Measurements from ENCODE around the gene CARNS1. TPM values are rescaled to one million over a fixed set of nuclear protein-coding genes. Genes with fewer than 3 reads are reported as not detected.

Gene CARNS1
- total RNA-seq, 2 experiments from 2014 or later, result 9.9 to 10.0 TPM

DNA sequence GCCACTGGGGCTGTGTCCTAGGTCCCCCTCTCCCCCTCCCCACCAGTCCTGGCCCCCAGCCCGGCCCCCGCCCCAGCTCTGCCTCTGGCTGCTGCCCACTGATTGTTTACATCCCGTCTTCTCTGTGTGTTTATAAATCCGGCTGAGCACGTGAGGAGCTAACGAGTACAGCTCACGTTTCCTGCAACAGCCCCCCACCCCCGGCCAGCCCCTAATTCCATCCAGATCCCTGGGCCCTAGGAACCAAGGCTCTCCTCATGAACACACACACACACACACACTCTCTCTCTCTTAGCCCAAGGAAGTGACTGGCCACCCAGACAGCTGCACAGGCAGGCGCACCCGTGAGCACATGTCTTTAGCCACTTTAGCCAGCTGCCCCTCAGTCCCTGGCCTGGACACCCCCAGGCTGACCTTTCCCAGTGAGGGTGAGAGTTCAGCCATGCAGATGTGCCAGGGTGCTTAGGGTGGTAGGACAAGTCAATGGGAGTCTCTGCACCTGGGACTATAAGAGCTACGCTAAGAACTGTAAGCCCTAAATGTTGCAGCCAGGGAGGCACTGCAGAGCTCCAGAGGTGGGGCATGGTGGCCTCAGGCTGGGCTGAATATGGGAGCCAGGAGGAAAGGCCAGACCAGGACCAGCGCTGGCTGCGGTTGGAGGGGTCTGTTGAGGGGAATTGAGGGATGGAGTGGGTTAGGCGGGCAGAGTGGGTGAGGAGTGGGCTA lies 45.0 kb upstream of the CARNS1 start:
- Mint-ChIP-seq H3K4me1 (ENCODE audit: low read depth) (peaks cover 69% of the 10 kb centered on the region), H3K36me3 (ENCODE audit: low read depth) (peaks cover 5% of the 10 kb centered on the region), H3K27ac (peak overlapping the region; percentile 85), H3K27me3 (peaks cover 37% of the 10 kb centered on the region), H3K4me3 (peak overlapping the region; percentile 89), H3K9me3 (no peaks in the 10 kb centered on the region)
- Histone ChIP-seq H3K9me3 (ENCODE audit: control insufficient read depth in 1 of 2, insufficient read depth in 1 of 2, low read length in 2 of 2) (no peaks in the 10 kb centered on the region), H3K36me3 (ENCODE audit: insufficient read depth, low read length) (no peaks in the 10 kb centered on the region), H3K27me3 (ENCODE audit: control insufficient read depth in 1 of 2, insufficient read depth in 2 of 2, low read length in 2 of 2) (peaks cover 0 to 12% of the 10 kb centered on the region in 2 experiments), H3K4me1 (ENCODE audit: insufficient read depth, low read length) (peaks cover 86% of the 10 kb centered on the region), H3K27ac (ENCODE audit: low read depth in 1 of 2, low read length in 2 of 2) (no peak overlapping the region), H3K4me3 (ENCODE audit: low read length) (no peak overlapping the region)
- ChIA-PET POLR2A (interaction anchor here (0.7 to 8.2 kb wide), 8 partner anchors 8 to 99 kb away, joined by 3 to 81 read pairs (median 6); partner anchors contain the start of genes POLD4 and PPP1CA), CTCF (interaction anchor here (1.4 to 3.0 kb wide), 6 partner anchors 8 to 25 kb away, joined by 4 to 32 read pairs (median 10); partner anchors contain the start of gene POLD4)
- DNase-seq, result no peak
- TF ChIP-seq, protein P1, sequence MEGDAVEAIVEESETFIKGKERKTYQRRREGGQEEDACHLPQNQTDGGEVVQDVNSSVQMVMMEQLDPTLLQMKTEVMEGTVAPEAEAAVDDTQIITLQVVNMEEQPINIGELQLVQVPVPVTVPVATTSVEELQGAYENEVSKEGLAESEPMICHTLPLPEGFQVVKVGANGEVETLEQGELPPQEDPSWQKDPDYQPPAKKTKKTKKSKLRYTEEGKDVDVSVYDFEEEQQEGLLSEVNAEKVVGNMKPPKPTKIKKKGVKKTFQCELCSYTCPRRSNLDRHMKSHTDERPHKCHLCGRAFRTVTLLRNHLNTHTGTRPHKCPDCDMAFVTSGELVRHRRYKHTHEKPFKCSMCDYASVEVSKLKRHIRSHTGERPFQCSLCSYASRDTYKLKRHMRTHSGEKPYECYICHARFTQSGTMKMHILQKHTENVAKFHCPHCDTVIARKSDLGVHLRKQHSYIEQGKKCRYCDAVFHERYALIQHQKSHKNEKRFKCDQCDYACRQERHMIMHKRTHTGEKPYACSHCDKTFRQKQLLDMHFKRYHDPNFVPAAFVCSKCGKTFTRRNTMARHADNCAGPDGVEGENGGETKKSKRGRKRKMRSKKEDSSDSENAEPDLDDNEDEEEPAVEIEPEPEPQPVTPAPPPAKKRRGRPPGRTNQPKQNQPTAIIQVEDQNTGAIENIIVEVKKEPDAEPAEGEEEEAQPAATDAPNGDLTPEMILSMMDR (IDR thresholded peaks at IDR 0.05), result no peak
- intact Hi-C loops (cut with DNase I, micrococcal nuclease), result no loop called here
- ATAC-seq (ENCODE audit: poor library complexity), result no peak

DNA sequence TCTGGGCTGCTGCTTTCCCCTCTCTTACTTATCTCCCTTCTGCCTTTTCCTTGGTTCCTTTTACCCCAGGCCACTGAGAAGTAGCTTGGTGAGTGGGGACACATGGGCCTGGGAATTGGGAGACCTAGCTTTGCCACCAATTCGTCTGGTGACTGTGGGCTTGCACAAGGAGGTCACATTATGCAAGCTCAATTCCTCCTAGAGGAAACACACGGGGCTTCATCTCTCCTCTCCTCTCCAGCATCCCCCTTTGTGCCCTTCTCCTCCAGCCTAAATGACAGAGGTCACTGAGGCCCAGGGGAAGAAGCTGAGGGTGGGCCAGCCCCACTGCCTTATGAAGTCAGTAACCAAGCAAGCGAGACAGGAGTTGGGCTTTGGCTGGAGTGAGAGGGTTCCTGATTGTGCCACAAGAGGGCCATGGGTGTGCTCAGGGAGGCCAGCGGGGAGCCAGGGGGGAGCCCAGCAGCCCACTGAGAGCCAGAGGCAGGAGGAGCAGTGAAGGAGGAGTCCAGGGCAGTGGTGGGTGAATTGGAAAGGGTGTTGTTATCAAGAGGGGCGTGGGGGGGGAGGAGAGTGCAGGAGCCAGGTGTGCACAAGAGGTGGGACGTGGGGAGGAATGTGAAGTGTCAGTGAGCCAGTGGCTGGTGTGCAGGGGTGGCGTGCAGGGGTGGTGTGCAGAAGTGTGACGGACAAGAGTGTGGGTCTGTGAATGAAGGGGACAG lies 44.1 kb upstream of the CARNS1 start:
- H3K27me3 Mint-ChIP-seq, result peaks cover 33% of the 10 kb centered on the region
- peaks cover 5% of the 10 kb centered on the region for H3K36me3 Mint-ChIP-seq (ENCODE audit: low read depth)
- Histone ChIP-seq H3K9me3 (ENCODE audit: control insufficient read depth in 1 of 2, insufficient read depth in 1 of 2, low read length in 2 of 2) (no peaks in the 10 kb centered on the region), H3K27ac (ENCODE audit: low read depth in 1 of 2, low read length in 2 of 2) (no peak overlapping the region), H3K27me3 (ENCODE audit: control insufficient read depth in 1 of 2, insufficient read depth in 2 of 2, low read length in 2 of 2) (peaks cover 2 to 13% of the 10 kb centered on the region in 2 experiments), H3K36me3 (ENCODE audit: insufficient read depth, low read length) (no peaks in the 10 kb centered on the region), H3K4me1 (ENCODE audit: insufficient read depth, low read length) (peaks cover 84% of the 10 kb centered on the region), H3K4me3 (ENCODE audit: low read length) (peak overlapping the region; percentile 46)
- peak overlapping the region; percentile 94 for H3K4me3 Mint-ChIP-seq
- intact Hi-C loops (cut with DNase I, micrococcal nuclease), result no loop called here
- peak; percentile 12 for ATAC-seq (ENCODE audit: poor library complexity)
- POLR2A ChIA-PET, result interaction anchor here (1.4 to 8.2 kb wide), 4 partner anchors 9 to 25 kb away, joined by 6 to 81 read pairs (median 9); partner anchors contain the start of gene POLD4
- H3K9me3 Mint-ChIP-seq, result no peaks in the 10 kb centered on the region
- peak in 4 of 14 experiments; percentile 19 to 73 (median 52) for DNase-seq
- TF ChIP-seq, protein P1 (IDR thresholded peaks at IDR 0.05), result no peak
- CTCF ChIA-PET, result interaction anchor here (1.4 to 3.0 kb wide), 6 partner anchors 8 to 25 kb away, joined by 4 to 32 read pairs (median 10); partner anchors contain the start of gene POLD4
- H3K27ac Mint-ChIP-seq, result peak overlapping the region; percentile 85
- H3K4me1 Mint-ChIP-seq (ENCODE audit: low read depth), result peaks cover 62% of the 10 kb centered on the region

DNA sequence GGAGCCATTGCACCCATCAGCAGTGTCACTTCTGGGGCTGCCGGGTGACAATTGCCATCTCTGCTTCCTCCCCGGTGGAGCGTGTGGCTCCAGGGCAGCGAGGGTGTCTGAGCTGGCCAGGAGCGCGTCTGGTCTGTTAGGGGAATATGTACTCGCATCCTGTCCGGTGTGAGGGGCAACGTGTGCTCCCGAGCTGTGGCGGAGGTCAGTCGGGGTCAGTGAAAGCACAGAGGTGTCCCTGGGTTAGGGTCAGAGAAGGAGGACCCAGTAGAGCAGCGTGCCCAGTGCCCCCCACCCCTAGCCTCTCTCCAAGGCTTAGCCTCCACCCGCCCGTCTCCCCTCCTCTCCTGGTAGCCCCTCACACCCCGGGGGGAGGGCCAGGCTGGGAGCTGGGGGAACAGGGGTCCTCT lies 43.6 kb upstream of the CARNS1 start:
- Mint-ChIP-seq H3K4me3 (peak overlapping the region; percentile 94), H3K27ac (peak overlapping the region; percentile 85), H3K36me3 (ENCODE audit: low read depth) (peaks cover 5% of the 10 kb centered on the region), H3K4me1 (ENCODE audit: low read depth) (peaks cover 66% of the 10 kb centered on the region), H3K27me3 (peaks cover 38% of the 10 kb centered on the region), H3K9me3 (no peaks in the 10 kb centered on the region)
- intact Hi-C loops (cut with DNase I, micrococcal nuclease), result no loop called here
- H3K9me3 ChIP-seq (ENCODE audit: control insufficient read depth in 1 of 2, insufficient read depth in 1 of 2, low read length in 2 of 2), result no peaks in the 10 kb centered on the region
- H3K27ac ChIP-seq (ENCODE audit: low read depth in 1 of 2, low read length in 2 of 2), result peak overlapping the region in 1 of 2 donors; percentile 30
- ATAC-seq (ENCODE audit: poor library complexity), result no peak
- peak overlapping the region; percentile 46 for H3K4me3 ChIP-seq (ENCODE audit: low read length)
- ChIA-PET POLR2A (interaction anchor here (2.1 to 8.2 kb wide), 3 partner anchors 9 to 26 kb away, joined by 8 to 81 read pairs (median 9); partner anchors contain the start of gene POLD4), CTCF (interaction anchor here (1.9 to 3.0 kb wide), 3 partner anchors 9 to 26 kb away, joined by 4 to 32 read pairs (median 10); no protein-coding TSS in a partner anchor)
- peak in 1 of 14 experiments; percentile 40 for DNase-seq
- peaks cover 6 to 16% of the 10 kb centered on the region in 2 experiments for H3K27me3 ChIP-seq (ENCODE audit: control insufficient read depth in 1 of 2, insufficient read depth in 2 of 2, low read length in 2 of 2)
- TF ChIP-seq, protein P1 (IDR thresholded peaks at IDR 0.05), result no peak
- H3K36me3 ChIP-seq (ENCODE audit: insufficient read depth, low read length), result no peaks in the 10 kb centered on the region
- peaks cover 80% of the 10 kb centered on the region for H3K4me1 ChIP-seq (ENCODE audit: insufficient read depth, low read length)
